HEK293 (cell line): ENCODE measurements around the gene ADRM1.

Experiments
- CTCF ChIA-PET: fragments of 350-600 bp; formaldehyde crosslinking; extraction: SDS; loops from one replicate; lab custom pipeline; 2021; ENCODE audit warnings: antibody characterized with exemption; lab: Yijun Ruan, JAX
- POLR2A ChIA-PET: fragments of 300-600 bp; formaldehyde crosslinking; extraction: SDS; loops from one replicate; lab custom pipeline; 2020; ENCODE audit warnings: antibody characterized with exemption, inconsistent platforms; lab: Yijun Ruan, JAX
- H3K27ac ChIP-seq: fragments of 200-500 bp; sonication (Bioruptor generic); 2 replicates; pipeline ENCODE4 v1.5.1; 2014; ENCODE audit warnings: low read depth, low read length, control low read depth, inconsistent platforms; ENCODE audit errors: extremely low read depth
- H3K36me3 ChIP-seq, 2 experiments: fragments of 200-500 bp in 1 of 2; sonication (Bioruptor generic) in 1 of 2; 1 replicate in 1 of 2; 2 replicates in 1 of 2; pipeline ENCODE4 v1.5.1; 2014 to 2017; ENCODE audit warnings: inconsistent platforms in 2 of 2, low read length in 2 of 2; ENCODE audit not compliant: control insufficient read depth in 2 of 2, insufficient read depth in 1 of 2
- H3K4me1 ChIP-seq: fragments of 200-500 bp; sonication (Bioruptor generic); 2 replicates; pipeline ENCODE4 v1.5.1; 2014; ENCODE audit warnings: mild to moderate bottlenecking, low read length, inconsistent platforms; ENCODE audit not compliant: control insufficient read depth, insufficient read depth
- H3K4me3 ChIP-seq: 2 replicates; pipeline ENCODE4 v1.5.1; 2011; ENCODE audit warnings: low read depth, mild to moderate bottlenecking, control low read depth, low read length, moderate library complexity
- H3K9me3 ChIP-seq: fragments of 200-500 bp; sonication (Bioruptor generic); 2 replicates; pipeline ENCODE4 v1.5.1; 2014; ENCODE audit warnings: low read depth, low read length, inconsistent platforms; ENCODE audit not compliant: control insufficient read depth, insufficient read depth
- ELK4 ChIP-seq: IDR thresholded peaks from 2 replicates; pipeline ENCODE4 v1.6.1; 2011; ENCODE audit warnings: mild to moderate bottlenecking, low read depth, low read length, borderline replicate concordance
- HOXA7 ChIP-seq: sonication (generic); formaldehyde crosslinking; IDR thresholded peaks from 2 replicates; pipeline ENCODE4 v1.8.1; 2022; ENCODE audit warnings: missing genetic modification reagents, borderline replicate concordance
- KLF17 ChIP-seq: fragments of 450-650 bp; formaldehyde crosslinking; IDR thresholded peaks from 2 replicates; pipeline ENCODE4 v1.5.1; 2016; ENCODE audit warnings: missing biosample characterization, missing genetic modification characterization
- MZF1 ChIP-seq: fragments of 450-650 bp; formaldehyde crosslinking; IDR thresholded peaks from 2 replicates; pipeline ENCODE4 v1.5.1; 2017; ENCODE audit warnings: missing biosample characterization, missing genetic modification characterization, borderline replicate concordance
- ZFP3 ChIP-seq: fragments of 450-650 bp; formaldehyde crosslinking; IDR thresholded peaks from 2 replicates; pipeline ENCODE4 v1.5.1; 2016; ENCODE audit warnings: low read depth, missing biosample characterization, missing genetic modification characterization
- ZFP37 ChIP-seq: fragments of 450-650 bp; formaldehyde crosslinking; IDR thresholded peaks from 2 replicates; pipeline ENCODE4 v1.5.1; 2016; ENCODE audit warnings: missing biosample characterization, missing genetic modification characterization
- ZNF138 ChIP-seq: fragments of 450-650 bp; formaldehyde crosslinking; IDR thresholded peaks from 2 replicates; pipeline ENCODE4 v1.5.1; 2016; ENCODE audit warnings: missing biosample characterization, missing genetic modification characterization, borderline replicate concordance
- ZNF214 ChIP-seq: fragments of 450-650 bp; formaldehyde crosslinking; IDR thresholded peaks from 2 replicates; pipeline ENCODE4 v1.5.1; 2017; ENCODE audit warnings: missing biosample characterization, mild to moderate bottlenecking, missing genetic modification characterization, borderline replicate concordance
- ZNF416 ChIP-seq: fragments of 450-650 bp; formaldehyde crosslinking; IDR thresholded peaks from 2 replicates; pipeline ENCODE4 v1.5.1; 2016; ENCODE audit warnings: missing biosample characterization, missing genetic modification characterization
- ZNF488 ChIP-seq: fragments of 450-650 bp; formaldehyde crosslinking; IDR thresholded peaks from 2 replicates; pipeline ENCODE4 v1.5.1; 2016; ENCODE audit warnings: missing biosample characterization, missing genetic modification characterization
- ZNF768 ChIP-seq: fragments of 450-650 bp; formaldehyde crosslinking; IDR thresholded peaks from 2 replicates; pipeline ENCODE4 v1.5.1; 2018; ENCODE audit warnings: missing biosample characterization, mild to moderate bottlenecking, missing genetic modification characterization

The ADRM1 gene

GRCh38 chr20:62294516-62294915 is 8.3 kb upstream of the ADRM1 start:
- ChIA-PET POLR2A (no interaction called here), CTCF (no interaction called here)
- no peaks in the 10 kb centered on the region for H3K9me3 ChIP-seq
- H3K27ac ChIP-seq = no peak overlapping the region
- H3K4me3 ChIP-seq = no peak overlapping the region
- H3K36me3 ChIP-seq = peaks cover 2 to 79% of the 10 kb centered on the region in 2 experiments; a peak in 2 of 3 replicates
- TF ChIP-seq MZF1 (tag by site-specific recombination) = no peak
- no peak for TF ChIP-seq ZFP3 (tag by site-specific recombination)
- TF ChIP-seq ZNF416 (tag by site-specific recombination) = no peak
- TF ChIP-seq ZNF768 (tag by site-specific recombination) = no peak
- no peak for TF ChIP-seq ZNF138
- no peak for TF ChIP-seq HOXA7 (CRISPR knock-in tag)
- H3K4me1 ChIP-seq = no peaks in the 10 kb centered on the region

GRCh38 chr20:62296724-62297448 is 5.9 kb upstream of the ADRM1 start:
- no peak overlapping the region for H3K27ac ChIP-seq
- H3K9me3 ChIP-seq = no peaks in the 10 kb centered on the region
- H3K4me3 ChIP-seq = no peak overlapping the region
- POLR2A ChIA-PET = no interaction called here
- CTCF ChIA-PET = interaction anchor here (1.6 kb wide), 1 partner anchor 86 kb away, joined by 4 read pairs; no protein-coding TSS in a partner anchor
- H3K36me3 ChIP-seq = peaks cover 0 to 64% of the 10 kb centered on the region in 2 experiments; a peak in 2 of 3 replicates
- no peak for TF ChIP-seq ZNF214 (tag by site-specific recombination)
- no peak for TF ChIP-seq KLF17 (tag by site-specific recombination)
- TF ChIP-seq MZF1 (tag by site-specific recombination) = no peak
- H3K4me1 ChIP-seq = no peaks in the 10 kb centered on the region

- CTCF ChIA-PET = interaction anchor here (1.6 kb wide), 1 partner anchor 85 kb away, joined by 4 read pairs; no protein-coding TSS in a partner anchor
- POLR2A ChIA-PET = no interaction called here
- no peak for TF ChIP-seq ZFP37 (tag by site-specific recombination)
- no peak for TF ChIP-seq ZFP3 (tag by site-specific recombination)
- TF ChIP-seq ZNF488 (tag by site-specific recombination) = no peak
- no peak for TF ChIP-seq ELK4
- Histone ChIP-seq H3K4me3 (no peak overlapping the region), H3K4me1 (no peaks in the 10 kb centered on the region), H3K27ac (no peak overlapping the region), H3K9me3 (no peaks in the 10 kb centered on the region), H3K36me3 (peaks cover 0 to 59% of the 10 kb centered on the region in 2 experiments; a peak in 2 of 3 replicates)
Measured at GRCh38 chr20:62297449-62298227, 5.2 kb upstream of the ADRM1 start.
